Suprapubic skin (tissue), 4 donors: Measurements from ENCODE around the gene PCNX2. TPM values are rescaled to one million over a fixed set of nuclear protein-coding genes. Genes with fewer than 3 reads are reported as not detected.

Source experiments
- DNase-seq, 2 donors: peaks; one replicate each; pipeline ENCODE4 v3.0.0-alpha.2; 2019; ENCODE audit warnings: low spot score in 2 of 2
- H3K27ac ChIP-seq: fragments of 200-600 bp; sonication (generic); one replicate; pipeline ENCODE4 v1.5.1; 2019
- H3K27me3 ChIP-seq: fragments of 200-600 bp; sonication (generic); one replicate; pipeline ENCODE4 v1.5.1; 2019
- H3K36me3 ChIP-seq: fragments of 200-600 bp; sonication (generic); one replicate; pipeline ENCODE4 v1.5.1; 2019
- H3K4me1 ChIP-seq: fragments of 200-600 bp; sonication (generic); one replicate; pipeline ENCODE4 v1.5.1; 2019
- H3K4me3 ChIP-seq: fragments of 200-600 bp; sonication (generic); one replicate; pipeline ENCODE4 v1.5.1; 2019; ENCODE audit warnings: mild to moderate bottlenecking
- H3K9me3 ChIP-seq: fragments of 200-600 bp; sonication (generic); one replicate; pipeline ENCODE4 v1.5.1; 2019
- CTCF ChIP-seq, 2 donors: fragments of 200-600 bp in 1 of 2; fragments of 450-650 bp in 1 of 2; sonication (generic) in 1 of 2; IDR thresholded peaks; one replicate each; pipeline ENCODE4 v1.5.1; 2016 to 2019; ENCODE audit warnings: antibody characterized with exemption in 2 of 2, mild to moderate bottlenecking in 1 of 2, moderate library complexity in 1 of 2
- EP300 ChIP-seq: sonication (generic); formaldehyde crosslinking; IDR thresholded peaks from one replicate; pipeline ENCODE4 v1.6.1; 2017; ENCODE audit warnings: antibody characterized with exemption
- POLR2A ChIP-seq, 2 donors: fragments of 450-650 bp; IDR thresholded peaks; one replicate each; pipeline ENCODE4 v1.6.1; 2017; ENCODE audit warnings: antibody characterized with exemption in 2 of 2, mild to moderate bottlenecking in 2 of 2, moderate library complexity in 2 of 2
- POLR2AphosphoS5 ChIP-seq, 3 donors: sonication (generic); formaldehyde crosslinking; IDR thresholded peaks; one replicate each; pipeline ENCODE4 v1.6.1; 2017; ENCODE audit warnings: antibody characterized with exemption in 3 of 3
- WGBS: methylation state at CpG from one replicate; pipeline ENCODE4 v1.1.5; 2018; 5-methylcytosine and 5-hydroxymethylcytosine counted together
- total RNA-seq, 4 donors: library from RNA; depleted of rRNA; stranded (reverse); fragments of >200 nt; gene quantifications; one replicate each; pipeline ENCODE4 v1.1.0, GENCODE V29; 2016

Gene PCNX2
- total RNA-seq, 4 donors from 2014 or later, result 8.9 to 21.4 (median 14.3) TPM

- Histone ChIP-seq H3K27ac (no peak overlapping the region), H3K4me3 (no peak overlapping the region), H3K27me3 (no peaks in the 10 kb centered on the region), H3K9me3 (no peaks in the 10 kb centered on the region), H3K4me1 (no peaks in the 10 kb centered on the region), H3K36me3 (no peaks in the 10 kb centered on the region)
- TF ChIP-seq CTCF (IDR thresholded peaks at IDR 0.05) (no peak), EP300 (no peak), POLR2A (IDR thresholded peaks at IDR 0.05) (no peak), POLR2AphosphoS5 (IDR thresholded peaks at IDR 0.05) (no peak)
- DNase-seq, result no peak
- 65% methylated on average over 8 of the region's 8 CpGs for WGBS
Observed at GRCh38 chr1:233020426-233020825, 275.1 kb downstream of the PCNX2 start.

GRCh38 chr1:233019778-233020325 lies 275.7 kb downstream of the PCNX2 start:
- no peak for DNase-seq
- H3K36me3 ChIP-seq, result no peaks in the 10 kb centered on the region

GRCh38 chr1:233019083-233019482 lies 276.4 kb downstream of the PCNX2 start:
- H3K9me3 ChIP-seq, result no peaks in the 10 kb centered on the region
- H3K27me3 ChIP-seq, result no peaks in the 10 kb centered on the region
- H3K4me1 ChIP-seq, result no peaks in the 10 kb centered on the region
- TF ChIP-seq EP300 (no peak), POLR2AphosphoS5 (IDR thresholded peaks at IDR 0.05) (no peak), CTCF (IDR thresholded peaks at IDR 0.05) (no peak), POLR2A (IDR thresholded peaks at IDR 0.05) (no peak)
- H3K4me3 ChIP-seq, result no peak overlapping the region
- 94% methylated on average over 3 of the region's 3 CpGs for WGBS
- no peaks in the 10 kb centered on the region for H3K36me3 ChIP-seq
- no peak overlapping the region for H3K27ac ChIP-seq
- DNase-seq, result no peak

More at GRCh38 chr1:233019778-233020325, 275.7 kb downstream of the PCNX2 start:
- no peaks in the 10 kb centered on the region for H3K9me3 ChIP-seq
- no peak overlapping the region for H3K27ac ChIP-seq
- no peaks in the 10 kb centered on the region for H3K27me3 ChIP-seq
- H3K4me3 ChIP-seq, result no peak overlapping the region
- TF ChIP-seq EP300, result no peak
- TF ChIP-seq POLR2A (IDR thresholded peaks at IDR 0.05), result no peak
- TF ChIP-seq POLR2AphosphoS5 (IDR thresholded peaks at IDR 0.05), result no peak
- no peak for TF ChIP-seq CTCF (IDR thresholded peaks at IDR 0.05)
- no peaks in the 10 kb centered on the region for H3K4me1 ChIP-seq
- WGBS, result 91% methylated on average over 12 of the region's 12 CpGs

GRCh38 chr1:233016798-233017197 lies 278.7 kb downstream of the PCNX2 start:
- Histone ChIP-seq H3K27me3 (no peaks in the 10 kb centered on the region), H3K36me3 (no peaks in the 10 kb centered on the region), H3K4me1 (no peaks in the 10 kb centered on the region), H3K4me3 (no peak overlapping the region), H3K9me3 (no peaks in the 10 kb centered on the region), H3K27ac (no peak overlapping the region)
- no peak for DNase-seq
- TF ChIP-seq POLR2AphosphoS5 (IDR thresholded peaks at IDR 0.05) (no peak), CTCF (IDR thresholded peaks at IDR 0.05) (no peak), POLR2A (IDR thresholded peaks at IDR 0.05) (no peak), EP300 (no peak)
- 87% methylated on average over 6 of the region's 6 CpGs for WGBS

GRCh38 chr1:233015965-233016364 lies 279.6 kb downstream of the PCNX2 start:
- TF ChIP-seq POLR2A (IDR thresholded peaks at IDR 0.05) (no peak), EP300 (no peak), POLR2AphosphoS5 (IDR thresholded peaks at IDR 0.05) (no peak)
- DNase-seq, result no peak
- Histone ChIP-seq H3K9me3 (no peaks in the 10 kb centered on the region), H3K4me3 (no peak overlapping the region), H3K27me3 (no peaks in the 10 kb centered on the region), H3K36me3 (no peaks in the 10 kb centered on the region), H3K4me1 (no peaks in the 10 kb centered on the region), H3K27ac (no peak overlapping the region)
- WGBS, result 93% methylated on average over 2 of the region's 2 CpGs

GRCh38 chr1:233012021-233012420 lies 283.5 kb downstream of the PCNX2 start:
- Histone ChIP-seq H3K27ac (no peak overlapping the region), H3K27me3 (no peaks in the 10 kb centered on the region), H3K4me3 (no peak overlapping the region), H3K4me1 (no peaks in the 10 kb centered on the region), H3K36me3 (peaks cover 2% of the 10 kb centered on the region), H3K9me3 (no peaks in the 10 kb centered on the region)
- TF ChIP-seq POLR2AphosphoS5 (IDR thresholded peaks at IDR 0.05) (no peak), CTCF (IDR thresholded peaks at IDR 0.05) (no peak), POLR2A (IDR thresholded peaks at IDR 0.05) (no peak), EP300 (no peak)
- 89% methylated on average over 1 of the region's 1 CpG for WGBS
- no peak for DNase-seq
